GM19239 (cell line): ENCODE results near the gene CAMK1D.

Source experiments
- DNase-seq: peaks from one replicate; pipeline ENCODE4 v3.0.0; 2011; ENCODE audit warnings: low spot score; ENCODE audit not compliant: insufficient read length
- FAIRE-seq: peaks from 2 replicates; lab custom pipeline; 2011; peaks lifted over from hg19 to GRCh38; lab: Jason Lieb, UNC

CAMK1D gene

GRCh38 chr10:12633776-12634620 is 284.7 kb downstream of the CAMK1D start:
- DNase-seq (no peak), FAIRE-seq (peak; percentile 4)

- no peak for FAIRE-seq
- no peak for DNase-seq
Observed at GRCh38 chr10:12634621-12634931, 285.2 kb downstream of the CAMK1D start.

GRCh38 chr10:12635127-12635541 is 285.8 kb downstream of the CAMK1D start:
- FAIRE-seq (no peak), DNase-seq (no peak)

- FAIRE-seq (no peak), DNase-seq (no peak)
Observed at GRCh38 chr10:12636571-12636970, 287.2 kb downstream of the CAMK1D start.

- FAIRE-seq, result no peak
Observed at GRCh38 chr10:12637649-12638048, 288.3 kb downstream of the CAMK1D start.

GRCh38 chr10:12638103-12638502 is 288.8 kb downstream of the CAMK1D start:
- FAIRE-seq, result peak; percentile 79

More at GRCh38 chr10:12637649-12638048, 288.3 kb downstream of the CAMK1D start:
- no peak for DNase-seq

GRCh38 chr10:12638781-12639180 is 289.4 kb downstream of the CAMK1D start:
- FAIRE-seq, result no peak
- DNase-seq, result no peak

More at GRCh38 chr10:12638103-12638502, 288.8 kb downstream of the CAMK1D start:
- DNase-seq, result no peak

GRCh38 chr10:12639996-12640944 is 290.9 kb downstream of the CAMK1D start:
- DNase-seq (no peak), FAIRE-seq (no peak)

- no peak for DNase-seq
Observed at GRCh38 chr10:12642036-12642435, 292.7 kb downstream of the CAMK1D start.

GRCh38 chr10:12643279-12643678 is 293.9 kb downstream of the CAMK1D start:
- no peak for DNase-seq
- FAIRE-seq, result no peak

More at GRCh38 chr10:12642036-12642435, 292.7 kb downstream of the CAMK1D start:
- FAIRE-seq, result no peak

GRCh38 chr10:12644380-12645144 is 295.2 kb downstream of the CAMK1D start:
- FAIRE-seq, result peak; percentile 28

GRCh38 chr10:12645449-12645848 is 296.1 kb downstream of the CAMK1D start:
- FAIRE-seq (no peak), DNase-seq (no peak)

More at GRCh38 chr10:12644380-12645144, 295.2 kb downstream of the CAMK1D start:
- DNase-seq, result no peak

- DNase-seq, result no peak
- no peak for FAIRE-seq
Observed at GRCh38 chr10:12649012-12649584, 299.8 kb downstream of the CAMK1D start.

GRCh38 chr10:12650122-12650521 is 300.8 kb downstream of the CAMK1D start:
- DNase-seq (no peak), FAIRE-seq (no peak)

GRCh38 chr10:12650538-12651298 is 301.4 kb downstream of the CAMK1D start:
- FAIRE-seq, result no peak

GRCh38 chr10:12655940-12656339 is 306.6 kb downstream of the CAMK1D start:
- no peak for DNase-seq
- no peak for FAIRE-seq

More at GRCh38 chr10:12650538-12651298, 301.4 kb downstream of the CAMK1D start:
- no peak for DNase-seq

GRCh38 chr10:12656518-12657142 is 307.3 kb downstream of the CAMK1D start:
- peak; percentile 77 for FAIRE-seq
- DNase-seq, result peak; percentile 46

- no peak for FAIRE-seq
Observed at GRCh38 chr10:12657489-12657888, 308.1 kb downstream of the CAMK1D start.

GRCh38 chr10:12658526-12658925 is 309.2 kb downstream of the CAMK1D start:
- no peak for DNase-seq
- no peak for FAIRE-seq

More at GRCh38 chr10:12657489-12657888, 308.1 kb downstream of the CAMK1D start:
- no peak for DNase-seq
